ENCODE results near the gene WWTR1.

The WWTR1 gene

GRCh38 chr3:149657926-149658743, at the start of gene WWTR1:
WWTR1 (minus strand) TSS chr3:149658025; CDS start chr3:149657306, 719 bp downstream.
- FAIRE-seq: peak; percentile 84
- peak; percentile 94 for DNase-seq (ENCODE audit: low spot score)

- no peak for DNase-seq (ENCODE audit: low spot score)
- FAIRE-seq: no peak
Observed at GRCh38 chr3:149706905-149707304, 49.1 kb upstream of the WWTR1 start.

DNA sequence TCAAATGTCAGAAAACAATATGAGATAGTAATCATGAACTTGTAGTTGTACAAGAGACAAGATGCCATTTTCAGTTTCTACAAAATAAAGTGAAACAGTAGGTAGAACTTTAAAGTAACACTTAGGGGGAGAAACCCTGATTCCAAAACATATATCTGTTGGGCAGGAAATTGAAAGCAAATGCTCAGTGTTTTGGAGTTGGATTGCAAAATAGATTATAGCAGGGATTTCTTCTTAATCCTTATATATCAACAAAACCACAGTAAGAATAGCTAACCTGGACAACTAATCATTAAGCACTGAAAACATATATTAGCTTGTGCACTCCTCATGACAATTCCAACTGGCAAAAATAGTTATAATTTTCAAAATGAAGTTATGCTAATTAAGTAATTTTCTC, 47.6 kb upstream of the WWTR1 start:
- FAIRE-seq: no peak
- DNase-seq (ENCODE audit: low spot score): no peak

- no peak for DNase-seq (ENCODE audit: low spot score)
- no peak for FAIRE-seq
Observed at GRCh38 chr3:149703466-149703865, 45.6 kb upstream of the WWTR1 start.

- FAIRE-seq: no peak
Observed at GRCh38 chr3:149702691-149703441, 45.0 kb upstream of the WWTR1 start.

GRCh38 chr3:149701977-149702350, 44.1 kb upstream of the WWTR1 start:
- no peak for DNase-seq (ENCODE audit: low spot score)
- FAIRE-seq: no peak

More at GRCh38 chr3:149702691-149703441, 45.0 kb upstream of the WWTR1 start:
- peak; percentile 24 for DNase-seq (ENCODE audit: low spot score)

- no peak for FAIRE-seq
- DNase-seq (ENCODE audit: low spot score): no peak
Observed at GRCh38 chr3:149701206-149701976, 43.6 kb upstream of the WWTR1 start.

DNA sequence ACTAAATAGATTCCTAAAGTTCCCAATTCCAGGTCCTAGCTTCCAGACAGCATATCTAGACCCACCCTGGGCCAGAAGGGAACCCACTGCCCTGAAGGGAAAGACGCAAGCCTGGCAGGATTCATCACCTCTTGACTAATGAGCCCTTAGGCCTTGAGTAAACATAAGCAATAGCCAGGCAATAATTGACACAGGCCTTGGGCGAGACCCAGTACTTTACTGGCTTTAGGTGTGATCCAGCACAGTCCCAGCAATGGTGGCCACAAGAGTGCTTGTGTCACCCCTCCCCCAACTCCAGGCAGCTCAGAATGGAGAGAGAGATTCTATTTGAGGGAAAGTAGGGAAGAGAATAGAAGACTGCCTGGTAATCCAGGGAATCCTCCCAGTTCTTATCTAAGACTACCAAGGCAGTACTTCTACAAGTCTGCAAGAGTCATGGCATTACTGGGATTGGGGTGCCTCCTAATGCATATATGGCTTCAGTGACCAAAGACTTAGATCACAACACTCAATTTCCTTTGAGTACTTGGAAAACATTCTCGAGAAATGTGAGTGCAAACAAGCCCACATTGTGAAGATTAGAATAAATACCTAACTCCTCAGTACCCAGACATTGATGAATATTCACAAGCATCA, 30.4 kb upstream of the WWTR1 start:
- no peak for FAIRE-seq

GRCh38 chr3:149686996-149687395, 29.2 kb upstream of the WWTR1 start:
- FAIRE-seq (no peak), DNase-seq (ENCODE audit: low spot score) (no peak)

More for the DNA sequence above, 30.4 kb upstream of the WWTR1 start:
- no peak for DNase-seq (ENCODE audit: low spot score)

GRCh38 chr3:149678351-149678950, 20.6 kb upstream of the WWTR1 start:
- DNase-seq (ENCODE audit: low spot score): peak; percentile 16
- no peak for FAIRE-seq

- FAIRE-seq (no peak), DNase-seq (ENCODE audit: low spot score) (no peak)
Observed at GRCh38 chr3:149673393-149673792, 15.6 kb upstream of the WWTR1 start.

DNA sequence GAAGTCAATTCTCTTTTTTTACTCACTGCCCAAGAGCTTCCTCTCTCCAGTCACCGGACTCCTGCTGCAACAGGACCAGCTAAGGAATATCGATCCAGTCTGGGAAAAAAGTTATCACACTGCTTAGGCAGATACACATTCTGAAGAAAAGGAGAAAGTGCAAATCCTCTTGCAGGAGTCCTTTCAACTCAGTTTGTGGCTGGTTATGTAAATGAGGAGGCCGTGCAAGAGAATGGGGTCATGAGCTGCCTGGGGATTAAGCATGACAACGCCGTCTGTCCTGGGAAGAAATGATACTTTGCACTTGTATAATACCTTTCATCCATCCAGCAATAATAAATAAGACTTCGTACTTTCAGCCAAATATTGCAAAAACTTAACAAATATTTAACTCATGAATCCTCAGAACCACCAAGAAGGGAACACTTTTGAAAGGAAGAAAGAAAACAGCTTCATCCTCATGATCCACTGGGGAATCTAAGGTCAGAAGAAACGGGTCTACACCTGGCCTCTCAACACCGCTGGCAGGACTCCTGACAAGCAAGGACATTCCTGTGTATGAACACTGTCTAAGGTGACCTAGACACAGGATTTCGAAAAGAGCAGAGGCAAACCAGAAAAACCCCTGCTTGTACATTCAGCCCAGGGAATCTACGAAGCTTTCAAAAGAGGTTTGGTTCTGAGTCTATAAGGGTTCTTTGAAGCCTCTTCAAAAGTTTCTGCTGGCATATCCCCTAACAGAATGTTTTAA, 13.1 kb upstream of the WWTR1 start:
- DNase-seq (ENCODE audit: low spot score) (no peak), FAIRE-seq (no peak)

DNA sequence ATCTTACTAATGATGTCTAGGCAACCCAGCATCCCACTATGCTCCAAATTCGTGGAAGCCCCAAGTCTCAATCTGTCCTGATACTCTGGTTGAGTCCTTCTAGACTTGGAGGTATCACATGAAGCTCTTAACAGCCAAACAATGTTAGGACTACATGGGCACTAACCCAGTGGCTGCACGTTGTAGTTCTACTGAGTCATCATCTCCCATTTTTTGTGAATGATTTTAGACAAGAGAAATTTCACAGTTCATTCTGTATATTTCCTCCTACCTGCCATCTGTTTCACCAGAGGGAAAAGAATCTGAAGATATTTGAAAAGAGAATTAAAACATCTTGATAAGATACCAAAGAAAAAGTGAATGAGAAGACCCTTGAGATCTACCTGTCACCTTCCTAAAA, 9.8 kb upstream of the WWTR1 start:
- no peak for DNase-seq (ENCODE audit: low spot score)
- FAIRE-seq: no peak

DNA sequence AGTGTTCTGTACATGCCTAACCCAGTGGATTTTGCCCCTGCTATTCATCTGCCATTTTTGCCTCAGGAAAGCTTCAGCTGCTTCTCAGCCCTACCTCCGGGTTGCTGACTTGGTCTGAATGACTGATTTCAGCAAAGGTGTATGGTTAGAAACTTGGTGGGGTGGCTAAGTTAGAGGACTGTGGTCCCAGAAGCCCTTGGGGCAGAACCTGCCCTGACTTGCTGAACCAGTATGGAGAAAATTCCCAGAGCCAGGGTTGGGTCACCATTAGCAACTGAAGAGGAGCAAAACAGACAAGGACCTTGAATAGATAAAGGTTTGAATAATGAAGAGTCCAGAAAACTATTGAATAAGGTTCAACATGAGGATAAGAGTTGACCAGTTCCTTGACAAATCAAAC, 6.1 kb upstream of the WWTR1 start:
- no peak for FAIRE-seq

DNA sequence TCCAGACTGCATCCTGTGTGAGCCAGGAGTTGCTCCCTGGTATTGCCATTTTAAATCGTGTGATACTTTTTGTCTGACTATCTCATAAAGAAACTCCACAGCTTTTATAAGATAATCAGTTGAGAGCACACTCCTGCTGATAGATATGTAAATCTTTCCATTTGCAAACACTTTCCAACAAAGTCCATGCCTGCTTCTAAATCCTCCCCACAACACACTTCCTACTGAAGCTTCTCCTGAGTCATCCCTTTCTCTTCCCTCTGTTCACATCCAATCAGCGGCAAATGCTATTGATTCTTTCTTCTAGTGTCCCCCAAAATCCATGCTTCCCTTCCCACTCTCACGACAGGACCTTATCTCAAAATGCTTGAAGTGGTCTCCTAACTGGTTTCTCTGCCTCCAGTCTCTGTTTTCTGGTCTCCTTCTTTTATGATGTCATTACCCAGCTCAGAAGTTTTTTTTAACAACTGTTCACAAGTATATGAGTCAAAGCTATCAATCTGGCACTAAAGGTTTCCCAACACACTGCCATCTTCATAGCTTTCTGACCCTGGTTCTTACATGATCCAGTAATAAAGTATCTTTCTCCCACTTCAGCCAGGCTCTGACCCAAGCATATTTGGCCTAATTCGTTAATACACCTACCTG, 4.5 kb upstream of the WWTR1 start:
- DNase-seq (ENCODE audit: low spot score) (no peak), FAIRE-seq (no peak)

More for the DNA sequence above, 6.1 kb upstream of the WWTR1 start:
- DNase-seq (ENCODE audit: low spot score): no peak

- no peak for FAIRE-seq
- no peak for DNase-seq (ENCODE audit: low spot score)
Observed at GRCh38 chr3:149660462-149660861, 2.6 kb upstream of the WWTR1 start.

DNA sequence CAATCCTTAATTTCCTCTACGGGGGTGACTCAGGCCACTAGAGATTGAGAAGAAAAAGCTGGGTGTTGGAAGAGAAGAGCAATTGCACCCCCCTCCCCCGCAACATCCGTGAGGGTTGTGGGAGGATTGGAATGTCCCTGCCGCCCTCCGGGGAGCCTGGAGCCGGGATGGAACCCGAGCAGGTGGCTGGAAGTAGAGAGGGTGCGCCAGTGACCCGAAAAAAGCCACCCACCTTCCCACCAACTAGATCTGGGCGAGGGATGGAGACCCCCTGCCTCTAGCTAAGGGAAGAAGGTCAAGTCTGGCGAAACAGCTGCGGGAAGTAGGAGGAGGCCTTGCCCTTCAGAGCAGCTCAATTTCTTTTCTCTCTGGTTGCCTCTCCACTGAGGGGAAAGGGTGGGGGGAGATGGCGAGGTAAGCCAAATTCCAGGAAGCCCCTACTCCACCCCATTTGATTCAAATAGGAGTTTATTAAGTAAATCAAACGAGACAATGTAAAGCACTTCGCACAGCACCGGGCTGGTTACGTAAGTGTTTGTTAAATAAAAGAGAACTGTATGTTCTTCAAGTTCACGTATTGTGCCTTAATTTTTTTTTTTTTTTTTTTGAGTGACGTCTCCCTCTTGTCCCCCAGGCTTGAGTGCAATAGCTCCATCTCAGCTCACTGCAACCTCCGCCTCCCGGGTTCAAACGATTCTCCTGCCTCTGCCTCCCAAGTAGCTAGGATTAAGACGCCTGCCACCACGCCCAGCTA, 1.1 kb upstream of the WWTR1 start:
- FAIRE-seq: no peak
- DNase-seq (ENCODE audit: low spot score): no peak

DNA sequence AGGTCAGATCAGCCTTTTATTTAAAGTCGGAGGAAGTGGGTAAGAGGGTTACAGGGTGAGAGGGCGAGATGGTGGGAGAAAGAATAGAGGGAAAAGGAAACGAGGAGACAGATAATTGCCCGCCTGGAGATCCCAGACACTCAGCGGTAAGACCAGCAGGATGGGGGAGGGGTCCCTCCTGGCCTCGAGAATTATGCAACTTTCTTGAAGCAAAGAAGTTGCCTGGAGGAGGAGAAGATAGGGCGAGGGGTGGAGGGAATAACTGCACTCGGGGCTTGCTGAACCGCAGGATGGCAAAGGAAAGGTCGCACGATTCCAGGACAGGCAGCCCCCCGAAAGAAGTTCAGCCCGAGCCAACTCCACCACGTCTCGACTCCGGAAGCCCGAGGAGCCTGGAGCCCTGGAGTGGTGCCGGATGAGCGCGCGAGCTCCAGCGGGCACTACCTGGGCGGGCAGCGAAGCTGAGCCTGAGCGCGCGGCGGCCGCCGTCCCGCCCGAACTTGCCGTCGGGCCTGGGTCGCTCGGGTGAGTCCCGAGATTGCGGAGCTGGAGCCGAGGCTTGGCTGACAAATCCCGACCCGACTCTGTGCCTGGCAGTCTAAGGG, 402 bp downstream of the WWTR1 start:
- FAIRE-seq (no peak), DNase-seq (ENCODE audit: low spot score) (peak; percentile 27)

Data from RCC 7860 (cell line).